GM18517 (cell line): ENCODE results near the gene IMPDH2.
"Not testable (repeated sequence)": the region's sequence is repeated elsewhere in the genome, so short reads cannot be mapped to it uniquely, and the experiment has no call there.

Experiments
- ATAC-seq: cut with Tn5 transposase; IDR thresholded peaks from one replicate; pipeline ENCODE4 v1.9.1; 2021; ENCODE audit warnings: mild to moderate bottlenecking, moderate library complexity; ENCODE audit not compliant: unreplicated experiment

The IMPDH2 gene

DNA sequence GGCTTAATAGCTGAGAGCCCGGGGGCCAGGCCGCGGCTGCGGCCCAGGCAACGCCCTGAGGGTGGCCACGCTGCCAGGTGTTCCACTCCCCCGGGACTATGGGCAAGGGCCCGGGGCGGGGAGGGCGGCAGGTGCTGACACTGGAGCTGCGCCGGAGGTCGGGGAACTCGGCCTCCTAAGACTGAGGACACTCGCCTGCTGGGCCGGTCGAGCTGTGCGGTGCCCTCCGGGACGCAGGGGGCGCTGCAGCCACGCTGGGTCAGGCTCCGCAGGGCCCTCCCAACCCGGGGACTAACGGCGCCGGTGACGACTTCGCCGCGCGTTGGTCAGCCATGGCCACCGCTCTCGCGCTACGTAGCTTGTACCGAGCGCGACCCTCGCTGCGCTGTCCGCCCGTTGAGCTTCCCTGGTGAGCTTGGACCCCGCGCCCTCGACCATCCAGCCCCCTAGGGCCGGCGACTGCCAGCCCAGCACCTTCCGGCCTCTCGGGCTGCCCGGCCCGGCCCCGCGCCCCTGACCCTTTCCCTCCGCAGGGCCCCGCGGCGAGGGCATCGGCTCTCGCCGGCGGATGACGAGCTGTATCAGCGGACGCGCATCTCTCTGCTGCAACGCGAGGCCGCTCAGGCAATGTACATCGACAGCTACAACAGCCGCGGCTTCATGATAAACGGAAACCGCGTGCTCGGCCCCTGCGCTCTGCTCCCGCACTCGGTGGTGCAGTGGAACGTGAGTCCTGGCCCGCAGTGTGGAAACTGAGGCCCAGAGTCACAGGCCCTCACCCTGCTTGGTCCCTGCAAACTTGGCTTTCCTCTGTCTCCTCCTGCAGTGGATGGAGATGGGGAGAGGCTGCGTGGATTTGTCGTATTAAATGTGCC, 7.1 kb downstream of the IMPDH2 start, which contains the start of gene NDUFAF3:
Gene NDUFAF3, plus strand, starts transcription at position 309 of the 875 bp plus-strand sequence. Its CDS starts 24 bp downstream, at position 333.
- ATAC-seq, result peak; percentile 60

DNA sequence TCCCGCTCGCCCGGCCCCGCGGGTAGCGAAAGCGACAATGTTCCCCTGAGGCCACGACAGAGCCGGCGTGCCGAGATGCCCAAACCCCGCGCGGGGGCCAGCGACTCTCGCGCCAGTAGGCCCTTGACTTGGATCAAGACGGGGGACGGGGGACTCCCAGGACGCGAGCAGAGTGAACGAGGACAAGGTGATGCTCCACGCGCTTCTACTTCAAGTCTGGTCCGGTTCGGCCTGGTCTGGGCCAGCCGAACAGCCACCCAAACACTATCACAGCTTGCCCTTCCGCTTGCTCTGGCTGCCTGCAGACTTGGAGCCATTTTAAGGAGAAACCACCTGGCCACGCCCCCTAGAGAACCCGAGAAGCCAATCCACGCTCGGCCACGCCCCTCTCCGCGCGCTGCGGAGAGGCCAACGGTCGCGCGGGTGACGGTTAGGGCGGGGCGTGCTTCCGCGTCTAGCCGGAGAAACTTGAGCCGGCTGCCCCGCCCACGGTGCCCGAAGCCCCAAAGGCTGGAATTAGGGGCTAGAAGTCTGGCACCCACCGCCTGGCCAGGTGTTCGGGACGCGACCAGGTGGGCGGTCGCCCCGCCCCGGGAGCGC, 7.9 kb downstream of the IMPDH2 start:
- peak; percentile 45 for ATAC-seq

DNA sequence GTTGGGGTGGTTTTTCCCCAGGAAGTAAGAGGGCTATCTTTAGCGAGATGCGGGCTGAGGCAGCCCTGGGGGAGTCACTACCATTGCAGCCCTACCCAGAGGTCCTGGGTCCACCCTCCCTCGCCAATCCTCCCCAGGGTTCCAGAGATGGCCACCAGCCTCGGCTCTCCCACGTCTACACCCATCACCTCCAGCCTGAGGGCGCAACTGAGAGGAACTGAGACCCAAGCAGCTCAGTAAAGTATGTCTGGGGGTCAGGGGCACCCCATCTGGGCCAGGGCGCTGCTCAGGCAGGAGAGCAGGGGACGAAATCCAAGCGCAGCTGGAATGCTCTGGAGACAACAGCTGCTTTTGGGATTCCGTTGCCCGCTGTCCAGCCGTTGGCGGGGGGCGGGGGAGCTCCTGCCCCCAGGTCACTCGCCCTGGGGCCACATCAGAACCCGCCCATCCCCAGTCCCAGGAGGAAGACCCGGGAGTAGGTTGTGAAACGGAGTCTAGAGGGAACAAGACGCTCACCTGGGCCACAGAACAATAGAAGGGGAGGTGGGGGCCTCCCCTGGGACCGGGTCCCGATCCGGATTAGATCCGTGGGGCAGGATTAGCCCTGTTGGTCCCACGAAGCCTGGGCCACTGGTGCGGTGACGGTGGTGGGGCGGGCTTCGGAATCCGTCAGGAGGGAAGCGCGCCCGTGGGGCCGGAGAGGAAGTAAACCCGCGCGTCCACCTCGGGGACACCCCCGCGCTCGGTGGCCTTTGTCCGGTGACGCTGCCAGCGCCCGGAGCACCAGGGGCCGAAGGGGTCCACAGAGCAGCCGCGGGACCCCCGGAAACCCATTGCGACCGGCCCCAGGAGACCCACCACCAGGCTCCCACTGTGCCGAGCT, 8.6 kb downstream of the IMPDH2 start:
- ATAC-seq, result peak; percentile 3

DNA sequence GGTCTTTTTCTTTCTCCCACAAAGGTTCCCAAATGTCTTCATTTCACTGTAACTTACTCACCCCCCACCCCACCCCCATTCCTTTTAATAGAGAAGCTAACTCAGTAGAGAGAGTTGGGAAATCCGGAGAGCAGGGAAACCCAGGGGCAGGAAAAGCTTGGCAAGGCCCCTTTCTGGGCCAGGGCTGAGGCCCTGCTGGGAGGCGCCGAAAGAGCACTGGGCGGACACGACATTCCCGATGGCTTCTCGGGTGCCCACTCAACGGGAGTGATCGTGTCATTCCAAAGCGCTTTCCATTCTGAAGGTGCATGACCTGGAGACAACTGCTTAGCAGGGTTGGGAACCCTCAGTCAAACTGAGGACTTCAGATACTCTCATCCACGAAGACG, 9.3 kb downstream of the IMPDH2 start:
- ATAC-seq, result no peak

DNA sequence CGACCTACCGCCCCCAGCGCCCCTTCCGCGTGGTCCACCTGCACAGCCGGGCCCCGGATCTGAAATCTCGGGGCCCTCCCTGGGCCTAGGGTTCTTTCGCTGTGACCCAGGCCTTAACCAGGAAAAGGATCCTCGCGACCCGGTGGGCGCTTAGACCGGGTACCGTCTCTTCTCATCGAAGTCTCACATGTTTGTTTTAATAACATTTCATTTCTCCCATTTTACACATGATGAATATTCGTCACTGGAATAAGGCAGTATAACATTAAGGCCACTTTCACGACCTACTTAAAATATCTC, 10.5 kb downstream of the IMPDH2 start:
- no peak for ATAC-seq

DNA sequence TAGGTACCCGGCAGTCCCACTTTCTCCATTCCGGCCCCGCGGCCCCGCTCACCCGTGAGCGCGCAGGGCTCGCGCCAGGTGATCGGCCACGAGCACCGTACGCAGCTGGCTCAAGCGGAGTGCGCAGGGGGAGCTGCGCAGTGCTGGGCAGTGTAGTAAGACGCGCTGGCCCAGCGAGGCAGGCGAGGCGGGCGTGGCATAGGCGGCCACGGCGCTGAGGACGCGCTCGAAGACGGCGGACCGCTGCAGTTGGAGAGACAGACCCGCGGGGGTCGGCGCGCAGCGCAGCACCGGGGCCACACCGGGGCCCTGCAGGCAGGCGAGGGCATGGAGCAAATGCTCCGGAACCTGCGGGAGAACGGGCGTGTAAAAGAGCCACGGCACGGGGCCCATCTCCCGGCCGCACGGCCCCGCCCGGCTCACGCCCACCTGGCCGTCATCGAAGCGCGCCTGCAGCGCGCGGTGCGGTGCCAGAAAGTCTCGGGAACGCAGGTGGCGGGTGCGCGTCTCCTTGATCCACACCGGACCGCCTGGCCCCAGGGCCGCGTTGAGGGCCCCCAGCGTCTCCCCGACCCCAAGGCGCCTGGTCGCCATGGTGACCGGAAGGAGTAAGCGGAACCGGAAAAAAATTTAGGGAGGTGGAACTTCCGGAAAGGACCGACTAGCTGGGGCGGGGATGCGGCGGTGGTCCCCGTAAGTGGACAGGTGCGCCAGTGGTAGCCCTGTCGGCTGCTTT, 11.1 kb downstream of the IMPDH2 start, which contains the start of gene DALRD3:
Gene DALRD3, minus strand, starts transcription at position 610 of the 736 bp plus-strand sequence. Its CDS starts 16 bp downstream, at position 594.
- ATAC-seq, result no peak

DNA sequence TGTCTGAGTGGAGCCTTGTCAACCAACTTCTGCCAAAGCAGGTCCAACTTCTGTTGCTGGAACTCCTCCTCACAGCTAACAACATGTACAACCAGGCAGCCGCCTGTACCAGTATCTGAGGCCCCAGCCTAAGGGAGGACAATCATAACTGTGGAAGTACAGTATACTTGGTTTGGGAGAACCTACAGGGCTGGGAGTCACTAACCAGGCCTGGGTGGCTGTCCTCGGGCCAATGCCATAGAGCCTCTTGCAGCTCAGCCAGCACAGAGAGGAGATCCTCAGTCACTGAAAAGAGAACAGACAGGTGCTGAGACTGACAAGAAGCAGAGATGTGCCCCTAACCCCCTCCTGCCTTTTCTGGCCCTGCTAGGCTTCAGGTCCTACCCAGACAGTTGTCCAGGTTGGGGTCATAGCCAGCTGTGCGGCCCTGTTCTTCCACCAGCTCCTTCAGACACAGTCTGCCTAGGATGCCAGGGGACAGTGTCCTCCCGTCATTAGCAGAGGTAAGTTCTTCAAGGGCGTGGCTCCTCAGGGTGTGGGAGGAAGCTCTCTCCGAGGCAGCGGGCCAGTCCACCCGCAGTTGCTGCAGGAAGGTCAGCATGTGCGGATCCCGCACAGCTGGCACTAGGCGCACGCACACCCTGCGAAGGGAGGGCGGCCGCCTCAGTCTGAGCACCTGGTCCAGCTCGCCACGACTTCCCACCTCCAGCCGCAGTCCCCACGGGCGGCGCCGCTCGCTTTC, 11.8 kb downstream of the IMPDH2 start:
- no peak for ATAC-seq

DNA sequence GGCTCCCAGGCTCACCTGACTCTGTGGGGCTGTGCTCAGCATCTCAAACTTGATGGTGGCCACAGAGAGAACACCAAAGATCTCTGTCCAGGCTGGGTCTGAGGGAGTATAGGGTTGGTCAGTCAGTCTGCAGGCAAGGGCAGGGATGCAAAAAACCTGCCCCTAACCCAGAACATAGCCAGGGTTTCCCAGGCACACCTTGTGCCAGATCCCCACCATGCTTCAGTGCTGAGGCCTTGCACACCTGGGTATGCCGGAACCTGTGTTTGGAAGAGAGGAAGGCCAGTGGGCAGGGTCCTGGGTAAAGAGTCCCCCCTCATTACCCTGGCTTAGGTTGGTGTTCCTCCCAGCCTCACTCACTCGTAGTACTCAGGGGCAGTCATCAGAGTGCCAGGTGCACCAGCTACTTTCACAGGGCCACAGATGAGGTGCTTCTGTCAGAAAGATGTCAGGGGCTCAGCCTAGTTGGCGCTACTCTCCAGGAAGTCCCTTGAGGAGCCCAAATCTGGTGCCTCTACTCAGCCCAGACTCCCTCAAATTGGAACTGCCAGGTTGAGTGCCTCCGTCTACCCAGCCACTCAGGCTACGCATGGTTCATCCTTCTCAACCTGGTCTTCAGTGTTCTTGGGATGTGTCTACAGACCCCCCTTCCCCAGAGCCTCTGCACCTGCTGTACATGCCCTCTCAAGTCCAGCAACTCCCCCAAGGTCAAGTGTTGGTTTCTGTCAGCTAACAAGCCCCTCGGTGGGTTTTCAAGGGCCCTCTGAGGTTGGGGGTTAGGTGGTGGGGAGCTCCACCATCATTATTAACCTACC, 12.6 kb downstream of the IMPDH2 start:
- ATAC-seq, result no peak

DNA sequence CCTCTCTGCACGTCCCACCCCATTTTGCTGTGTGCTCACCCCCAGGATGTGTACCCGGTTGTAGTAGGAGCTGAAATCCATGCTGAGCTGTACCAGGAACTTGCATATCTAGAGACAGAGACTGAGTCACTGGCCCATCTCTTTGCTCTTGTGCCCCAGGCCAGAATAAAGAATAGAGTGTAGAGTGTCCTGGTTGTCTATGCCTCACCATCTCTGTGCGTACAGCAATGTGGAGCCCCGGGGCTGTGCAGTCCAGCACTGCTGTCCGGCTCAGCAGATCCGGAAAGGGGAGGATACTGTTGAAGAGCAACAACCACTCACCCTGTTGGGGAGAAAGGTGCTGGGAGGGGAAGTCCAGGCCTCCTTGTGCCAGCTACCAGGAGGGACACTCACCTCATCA, 13.4 kb downstream of the IMPDH2 start:
- no peak for ATAC-seq

DNA sequence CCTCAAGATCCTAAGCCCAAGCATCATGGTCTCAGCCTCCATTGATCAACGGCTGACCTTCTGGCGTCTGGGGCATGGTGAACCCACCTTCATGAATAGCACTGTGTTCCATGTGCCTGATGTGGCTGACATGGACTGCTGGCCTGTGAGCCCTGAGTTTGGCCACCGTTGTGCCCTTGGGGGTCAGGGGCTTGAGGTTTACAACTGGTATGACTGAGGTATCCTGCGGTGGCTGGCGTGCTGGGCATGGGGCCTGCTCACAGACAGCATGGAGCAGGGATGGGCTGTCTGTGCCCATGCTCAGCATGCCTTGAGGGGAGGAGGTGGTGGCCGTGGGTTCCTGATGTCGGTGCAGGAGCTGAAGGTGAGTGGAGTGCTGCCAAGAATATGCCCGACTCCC, 14.1 kb downstream of the IMPDH2 start:
- ATAC-seq, result no peak

DNA sequence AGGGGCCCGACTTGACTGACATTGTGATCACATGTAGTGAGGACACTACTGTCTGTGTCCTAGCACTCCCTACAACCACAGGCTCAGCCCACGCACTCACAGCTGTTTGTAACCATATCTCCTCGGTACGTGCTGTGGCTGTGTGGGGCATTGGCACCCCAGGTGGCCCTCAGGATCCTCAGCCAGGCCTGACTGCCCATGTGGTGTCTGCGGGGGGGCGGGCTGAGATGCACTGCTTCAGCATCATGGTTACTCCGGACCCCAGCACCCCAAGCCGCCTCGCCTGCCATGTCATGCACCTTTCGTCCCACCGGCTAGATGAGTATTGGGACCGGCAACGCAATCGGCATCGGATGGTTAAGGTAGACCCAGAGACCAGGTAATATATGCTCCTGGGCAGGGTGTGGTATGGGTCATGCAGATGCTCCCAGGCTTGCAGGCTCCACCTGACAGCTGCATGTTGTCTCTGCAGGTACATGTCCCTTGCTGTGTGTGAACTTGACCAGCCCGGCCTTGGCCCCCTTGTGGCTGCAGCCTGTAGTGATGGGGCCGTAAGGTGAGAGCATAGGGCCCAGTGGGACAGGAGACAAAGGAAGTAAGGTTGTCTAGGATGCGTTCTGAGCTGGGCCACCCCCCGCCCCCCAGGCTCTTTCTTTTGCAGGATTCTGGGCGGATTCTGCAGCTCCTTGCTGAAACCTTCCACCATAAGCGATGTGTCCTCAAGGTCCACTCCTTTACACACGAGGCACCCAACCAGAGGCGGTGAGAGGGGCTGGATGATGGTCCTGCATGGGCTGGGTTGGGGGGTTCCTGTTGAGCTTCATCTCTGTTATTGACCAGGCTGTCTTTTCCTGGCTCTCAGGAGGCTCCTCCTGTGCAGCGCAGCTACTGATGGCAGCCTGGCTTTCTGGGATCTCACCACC, 15.2 kb downstream of the IMPDH2 start:
- no peak for ATAC-seq

DNA sequence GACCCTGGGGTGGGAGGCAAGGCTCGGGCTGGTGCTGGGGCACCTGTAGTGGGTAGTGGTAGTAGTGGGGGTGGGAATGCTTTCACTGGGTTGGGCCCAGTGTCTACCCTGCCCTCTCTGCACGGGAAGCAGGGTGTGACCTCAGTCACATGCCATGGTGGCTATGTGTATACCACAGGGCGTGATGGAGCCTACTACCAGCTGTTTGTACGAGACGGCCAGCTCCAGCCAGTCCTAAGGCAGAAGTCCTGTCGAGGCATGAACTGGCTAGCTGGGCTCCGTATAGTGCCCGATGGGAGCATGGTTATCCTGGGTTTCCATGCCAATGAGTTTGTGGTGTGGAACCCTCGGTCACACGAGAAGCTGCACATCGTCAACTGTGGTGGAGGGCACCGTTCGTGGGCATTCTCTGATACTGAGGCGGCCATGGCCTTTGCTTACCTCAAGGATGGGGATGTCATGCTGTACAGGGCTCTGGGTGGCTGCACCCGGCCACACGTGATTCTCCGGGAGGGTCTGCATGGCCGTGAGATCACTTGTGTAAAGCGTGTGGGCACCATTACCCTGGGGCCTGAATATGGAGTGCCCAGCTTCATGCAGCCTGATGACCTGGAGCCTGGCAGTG, 16.0 kb downstream of the IMPDH2 start:
- ATAC-seq, result no peak

DNA sequence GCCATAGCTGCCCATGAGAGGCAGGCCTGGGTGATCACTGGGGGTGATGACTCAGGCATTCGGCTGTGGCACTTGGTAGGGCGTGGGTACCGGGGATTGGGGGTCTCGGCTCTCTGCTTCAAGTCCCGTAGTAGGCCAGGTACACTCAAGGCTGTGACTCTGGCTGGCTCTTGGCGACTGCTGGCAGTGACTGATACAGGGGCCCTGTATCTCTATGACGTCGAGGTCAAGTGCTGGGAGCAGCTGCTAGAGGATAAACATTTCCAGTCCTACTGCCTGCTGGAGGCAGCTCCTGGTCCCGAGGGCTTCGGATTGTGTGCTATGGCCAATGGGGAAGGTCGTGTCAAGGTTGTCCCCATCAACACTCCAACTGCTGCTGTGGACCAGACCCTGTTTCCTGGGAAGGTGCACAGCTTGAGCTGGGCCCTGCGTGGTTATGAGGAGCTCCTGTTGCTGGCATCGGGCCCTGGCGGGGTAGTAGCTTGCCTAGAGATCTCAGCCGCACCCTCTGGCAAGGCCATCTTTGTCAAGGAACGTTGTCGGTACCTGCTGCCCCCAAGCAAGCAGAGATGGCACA, 16.7 kb downstream of the IMPDH2 start:
- ATAC-seq, result no peak

DNA sequence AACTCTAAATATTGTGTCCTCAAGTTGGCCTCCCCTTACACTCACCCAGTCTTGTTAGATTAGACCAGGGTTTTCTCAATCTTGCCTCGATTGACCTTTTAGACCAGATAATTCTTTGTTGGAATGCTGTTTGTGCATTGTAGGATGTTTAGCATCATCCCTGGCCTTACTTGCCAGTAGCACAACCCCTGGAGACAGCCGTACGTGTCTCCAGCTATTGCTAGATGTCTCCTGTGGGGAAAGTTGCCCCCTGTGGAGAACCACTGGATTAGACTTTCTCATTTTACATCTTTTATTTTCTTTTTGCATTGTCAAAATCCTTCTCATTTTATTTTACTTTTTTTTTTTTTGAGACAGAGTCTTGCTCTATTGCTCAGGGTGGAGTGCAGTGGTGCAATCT, 19.8 kb downstream of the IMPDH2 start:
- no peak for ATAC-seq

DNA sequence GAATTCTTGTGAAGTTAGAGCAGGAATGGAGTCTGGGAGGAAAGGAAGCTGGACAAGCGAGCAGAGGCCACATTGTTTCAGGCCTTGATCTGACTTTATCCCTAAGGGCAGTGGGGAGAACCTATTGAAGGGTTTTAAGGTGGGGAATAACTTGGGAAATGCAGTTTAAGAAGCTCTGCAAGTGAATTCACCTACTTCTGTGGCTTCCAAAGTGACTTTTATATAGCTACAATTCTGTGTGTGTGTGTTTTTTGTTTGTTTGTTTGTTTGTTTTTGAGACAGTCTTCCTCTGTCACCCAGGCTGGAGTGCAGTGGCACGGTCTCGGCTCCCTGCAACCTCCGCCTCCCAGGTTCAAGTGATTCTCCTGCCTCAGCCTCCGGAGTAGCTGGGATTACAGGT, 20.6 kb downstream of the IMPDH2 start:
- ATAC-seq, result not testable (repeated sequence)

DNA sequence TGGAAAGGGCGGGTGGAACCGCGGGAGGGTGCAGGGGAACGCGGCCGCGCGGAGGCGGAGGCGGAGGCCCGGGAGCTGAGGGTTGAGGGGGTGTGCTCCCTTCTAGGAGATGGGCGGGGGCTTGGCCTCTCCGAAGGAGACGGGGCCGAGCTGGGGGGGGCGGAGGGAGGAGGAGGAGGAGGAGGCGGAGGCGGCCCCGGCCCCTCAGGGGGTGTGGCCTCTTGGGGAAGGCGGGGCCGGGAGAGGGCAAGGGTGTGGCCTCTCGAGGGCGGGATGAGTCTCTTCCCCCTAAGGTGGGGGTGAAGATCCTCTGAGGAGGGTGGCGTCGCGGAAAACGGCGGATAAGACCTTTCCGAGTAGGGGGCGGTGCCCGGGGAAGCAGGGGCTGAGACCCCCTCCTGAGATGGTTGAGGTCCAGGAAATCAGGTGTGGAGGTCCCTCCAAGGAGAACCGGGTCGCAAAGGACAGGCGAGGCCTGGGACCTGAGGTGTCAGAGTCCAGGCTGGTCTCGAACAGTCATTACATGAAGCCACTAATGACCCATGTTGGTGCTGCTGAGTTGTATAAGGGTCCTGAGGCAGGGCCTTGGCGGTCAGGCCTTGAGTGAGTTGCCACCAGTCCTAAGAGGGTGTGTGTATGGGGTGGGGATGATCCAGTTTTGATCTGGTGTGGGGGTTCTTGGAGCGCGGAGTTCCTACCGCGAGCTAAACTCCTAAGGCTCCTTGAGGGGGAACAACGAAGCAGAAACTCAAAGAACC, 21.2 kb downstream of the IMPDH2 start:
- peak; percentile 24 for ATAC-seq
